Esophagus squamous epithelium (tissue), 4 donors: ENCODE measurements around the gene SLC25A4.

ENCODE experiments used
- POLR2A ChIP-seq, 4 donors: fragments of 450-650 bp; IDR thresholded peaks; one replicate each; pipeline ENCODE4 v1.6.1; 2017; ENCODE audit warnings: antibody characterized with exemption in 4 of 4, mild to moderate bottlenecking in 4 of 4, moderate library complexity in 3 of 4
- TF ChIP-seq, protein P1 (sequence below), 6 experiments: fragments of 450-650 bp in 4 of 6; fragments of 200-600 bp in 2 of 6; sonication (generic) in 2 of 6; IDR thresholded peaks; one replicate each; pipeline ENCODE4 v1.5.1; 2016 to 2019; ENCODE audit warnings: antibody characterized with exemption in 6 of 6, mild to moderate bottlenecking in 4 of 6, moderate library complexity in 4 of 6

DNA sequence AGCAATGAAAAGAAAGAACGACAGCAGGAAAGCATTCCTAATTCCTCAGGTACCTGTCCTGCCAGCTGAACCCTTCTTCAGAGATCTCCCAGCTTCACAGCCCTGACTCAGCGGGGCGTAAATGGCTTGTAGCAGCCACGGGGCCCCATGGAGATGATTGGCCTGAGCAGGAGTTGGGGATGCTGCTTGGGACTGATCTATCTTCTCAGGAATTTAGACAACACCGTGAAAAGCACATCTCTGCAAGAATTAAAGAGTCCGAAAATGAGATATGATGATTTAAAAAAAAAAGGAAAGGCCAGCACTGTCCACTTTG is 22.5 kb upstream of the SLC25A4 start:
- TF ChIP-seq, protein P1, sequence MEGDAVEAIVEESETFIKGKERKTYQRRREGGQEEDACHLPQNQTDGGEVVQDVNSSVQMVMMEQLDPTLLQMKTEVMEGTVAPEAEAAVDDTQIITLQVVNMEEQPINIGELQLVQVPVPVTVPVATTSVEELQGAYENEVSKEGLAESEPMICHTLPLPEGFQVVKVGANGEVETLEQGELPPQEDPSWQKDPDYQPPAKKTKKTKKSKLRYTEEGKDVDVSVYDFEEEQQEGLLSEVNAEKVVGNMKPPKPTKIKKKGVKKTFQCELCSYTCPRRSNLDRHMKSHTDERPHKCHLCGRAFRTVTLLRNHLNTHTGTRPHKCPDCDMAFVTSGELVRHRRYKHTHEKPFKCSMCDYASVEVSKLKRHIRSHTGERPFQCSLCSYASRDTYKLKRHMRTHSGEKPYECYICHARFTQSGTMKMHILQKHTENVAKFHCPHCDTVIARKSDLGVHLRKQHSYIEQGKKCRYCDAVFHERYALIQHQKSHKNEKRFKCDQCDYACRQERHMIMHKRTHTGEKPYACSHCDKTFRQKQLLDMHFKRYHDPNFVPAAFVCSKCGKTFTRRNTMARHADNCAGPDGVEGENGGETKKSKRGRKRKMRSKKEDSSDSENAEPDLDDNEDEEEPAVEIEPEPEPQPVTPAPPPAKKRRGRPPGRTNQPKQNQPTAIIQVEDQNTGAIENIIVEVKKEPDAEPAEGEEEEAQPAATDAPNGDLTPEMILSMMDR (IDR thresholded peaks at IDR 0.05): no peak
- TF ChIP-seq POLR2A (IDR thresholded peaks at IDR 0.05): no peak
